Stomach (tissue), 9 donors: ENCODE results near the gene PPP2R5D. TPM values are rescaled to one million over a fixed set of nuclear protein-coding genes. Genes with fewer than 3 reads are reported as not detected.

ENCODE experiments used
- DNase-seq, 2 donors: peaks; one replicate each; pipeline versions ENCODE4 v3.0.0 to v3.0.0-alpha.2; 2013 to 2019
- H3K27ac ChIP-seq, 5 donors: fragments of 200-600 bp in 4 of 5; sonication (generic) in 4 of 5; one replicate each; pipeline ENCODE4 v1.5.1; 2013 to 2019; ENCODE audit warnings: mild to moderate bottlenecking in 1 of 5, moderate library complexity in 1 of 5
- H3K27me3 ChIP-seq, 3 donors: fragments of 200-600 bp; sonication (generic); one replicate each; pipeline ENCODE4 v1.5.1; 2017 to 2019; ENCODE audit warnings: mixed run types in 1 of 3
- H3K36me3 ChIP-seq, 4 donors: fragments of 200-600 bp; sonication (generic); 1 replicate in 3 of 4; 2 replicates in 1 of 4; pipeline ENCODE4 v1.5.1; 2016 to 2019
- H3K4me1 ChIP-seq, 4 donors: fragments of 200-600 bp; sonication (generic); one replicate each; pipeline ENCODE4 v1.5.1; 2016 to 2019
- H3K4me3 ChIP-seq, 4 donors: fragments of 200-600 bp; sonication (generic) in 3 of 4; one replicate each; pipeline ENCODE4 v1.5.1; 2016 to 2019; ENCODE audit warnings: mild to moderate bottlenecking in 1 of 4
- H3K9me3 ChIP-seq, 4 donors: fragments of 200-600 bp; sonication (generic); one replicate each; pipeline ENCODE4 v1.5.1; 2016 to 2019
- EP300 ChIP-seq: sonication (generic); formaldehyde crosslinking; IDR thresholded peaks from one replicate; pipeline ENCODE4 v1.6.1; 2017; ENCODE audit warnings: antibody characterized with exemption
- POLR2A ChIP-seq, 4 donors: fragments of 450-650 bp; IDR thresholded peaks; one replicate each; pipeline ENCODE4 v1.6.1; 2016; ENCODE audit warnings: antibody characterized with exemption in 4 of 4, control low read depth in 2 of 4, mild to moderate bottlenecking in 1 of 4, moderate library complexity in 1 of 4
- POLR2AphosphoS5 ChIP-seq, 3 donors: sonication (generic); formaldehyde crosslinking; IDR thresholded peaks; one replicate each; pipeline ENCODE4 v1.6.1; 2016; ENCODE audit warnings: antibody characterized with exemption in 3 of 3
- WGBS, 5 donors: extraction: QIAGEN DNeasy Blood & Tissue Kit in 3 of 5; methylation state at CpG; one replicate each; pipeline versions ENCODE4 v1.1.5 to v1.1.7; 2013 to 2018; 5-methylcytosine and 5-hydroxymethylcytosine counted together
- intact Hi-C: fragments of 100-400 bp; cut with DNase I; formaldehyde crosslinking; loops from one replicate; pipeline ENCODE4 v1.15.1; 2023; ENCODE audit warnings: low total_unique reads
- polyA plus RNA-seq, 3 donors: library from polyadenylated mRNA; stranded (reverse); fragments of 200-250 nt; gene quantifications; one replicate each; pipeline ENCODE4 v1.2.3, GENCODE V29; 2013
- total RNA-seq, 5 donors: library from RNA; depleted of rRNA; stranded (reverse); fragments of >200 nt; gene quantifications; one replicate each; pipeline versions ENCODE4 v1.1.0 to v1.2.3, GENCODE V29; 2014 to 2016
- TF ChIP-seq, protein P1 (sequence below), 7 experiments: fragments of 450-650 bp in 4 of 7; fragments of 200-600 bp in 3 of 7; sonication (generic) in 3 of 7; IDR thresholded peaks; one replicate each; pipeline ENCODE4 v1.5.1; 2016 to 2019; ENCODE audit warnings: antibody characterized with exemption in 7 of 7, control low read depth in 2 of 7, mild to moderate bottlenecking in 1 of 7
- donor health status: healthy with polysubstance abuse.
- donor health status: Bipolar disorder and iron deficiency.
- donor health status: healthy.

Gene PPP2R5D
- total and polyA plus RNA-seq, 8 donors: 19.6 to 517 (median 24.1) TPM

DNA sequence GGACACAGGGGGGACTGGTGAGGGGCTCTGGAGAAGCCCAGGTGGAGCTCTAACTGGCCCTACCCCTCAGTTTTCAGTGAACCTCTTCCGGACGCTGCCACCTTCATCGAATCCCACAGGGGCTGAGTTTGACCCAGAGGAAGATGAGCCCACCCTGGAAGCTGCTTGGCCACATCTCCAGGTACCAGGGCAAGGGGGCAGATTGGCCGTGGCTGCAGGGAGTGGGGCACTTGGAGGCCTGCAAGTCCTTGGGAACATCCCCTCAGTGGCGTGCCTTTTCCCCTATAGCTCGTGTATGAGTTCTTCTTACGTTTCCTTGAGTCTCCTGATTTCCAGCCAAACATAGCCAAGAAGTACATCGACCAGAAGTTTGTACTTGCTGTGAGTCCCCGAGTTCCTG is 22.8 kb downstream of the PPP2R5D start:
- H3K36me3 ChIP-seq: peaks cover 44 to 85% (median 76%) of the 10 kb centered on the region in 4 donors
- H3K9me3 ChIP-seq: no peaks in the 10 kb centered on the region
- TF ChIP-seq POLR2AphosphoS5 (IDR thresholded peaks at IDR 0.05) (no peak), POLR2A (IDR thresholded peaks at IDR 0.05) (no peak), EP300 (no peak)
- TF ChIP-seq, protein P1, sequence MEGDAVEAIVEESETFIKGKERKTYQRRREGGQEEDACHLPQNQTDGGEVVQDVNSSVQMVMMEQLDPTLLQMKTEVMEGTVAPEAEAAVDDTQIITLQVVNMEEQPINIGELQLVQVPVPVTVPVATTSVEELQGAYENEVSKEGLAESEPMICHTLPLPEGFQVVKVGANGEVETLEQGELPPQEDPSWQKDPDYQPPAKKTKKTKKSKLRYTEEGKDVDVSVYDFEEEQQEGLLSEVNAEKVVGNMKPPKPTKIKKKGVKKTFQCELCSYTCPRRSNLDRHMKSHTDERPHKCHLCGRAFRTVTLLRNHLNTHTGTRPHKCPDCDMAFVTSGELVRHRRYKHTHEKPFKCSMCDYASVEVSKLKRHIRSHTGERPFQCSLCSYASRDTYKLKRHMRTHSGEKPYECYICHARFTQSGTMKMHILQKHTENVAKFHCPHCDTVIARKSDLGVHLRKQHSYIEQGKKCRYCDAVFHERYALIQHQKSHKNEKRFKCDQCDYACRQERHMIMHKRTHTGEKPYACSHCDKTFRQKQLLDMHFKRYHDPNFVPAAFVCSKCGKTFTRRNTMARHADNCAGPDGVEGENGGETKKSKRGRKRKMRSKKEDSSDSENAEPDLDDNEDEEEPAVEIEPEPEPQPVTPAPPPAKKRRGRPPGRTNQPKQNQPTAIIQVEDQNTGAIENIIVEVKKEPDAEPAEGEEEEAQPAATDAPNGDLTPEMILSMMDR (IDR thresholded peaks at IDR 0.05): no peak
- WGBS, 5 donors: 88 to 95% (median 93%) methylated on average over 8 to 9 of the region's 9 CpGs
- DNase-seq: no peak
- H3K27ac ChIP-seq: no peak overlapping the region
- no peak overlapping the region for H3K4me3 ChIP-seq
- H3K4me1 ChIP-seq: peaks cover 0 to 6% (median 4%) of the 10 kb centered on the region in 4 donors
- intact Hi-C loops: no loop called here
- H3K27me3 ChIP-seq: no peaks in the 10 kb centered on the region

DNA sequence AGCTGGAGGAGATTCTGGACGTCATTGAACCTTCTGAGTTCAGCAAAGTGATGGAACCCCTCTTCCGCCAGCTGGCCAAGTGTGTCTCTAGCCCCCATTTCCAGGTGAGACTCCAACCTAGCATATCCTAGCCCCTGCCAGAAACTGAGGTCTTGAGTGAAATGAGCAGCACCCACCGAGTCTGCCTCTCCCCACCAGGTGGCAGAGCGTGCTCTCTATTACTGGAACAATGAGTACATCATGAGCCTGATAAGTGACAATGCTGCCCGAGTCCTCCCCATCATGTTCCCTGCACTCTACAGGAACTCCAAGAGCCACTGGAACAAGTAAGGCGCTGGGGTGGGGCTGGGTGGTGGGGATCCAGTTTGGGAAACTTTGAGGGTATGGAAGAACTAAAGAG is 24.8 kb downstream of the PPP2R5D start:
- H3K4me1 ChIP-seq: peaks cover 11 to 20% (median 19%) of the 10 kb centered on the region in 4 donors
- DNase-seq: peak; percentile 34 to 67
- H3K4me3 ChIP-seq: no peak overlapping the region
- peaks cover 44 to 73% (median 70%) of the 10 kb centered on the region in 4 donors for H3K36me3 ChIP-seq
- 47 to 67% (median 56%) methylated on average over 6 of the region's 6 CpGs for WGBS, 5 donors
- H3K27me3 ChIP-seq: no peaks in the 10 kb centered on the region
- intact Hi-C loops: no loop called here
- H3K27ac ChIP-seq: no peak overlapping the region
- H3K9me3 ChIP-seq: no peaks in the 10 kb centered on the region
- TF ChIP-seq, protein P1 (IDR thresholded peaks at IDR 0.05): peak in 3 of 7 experiments; percentile 22 to 33 (median 28)
- no peak for TF ChIP-seq POLR2A (IDR thresholded peaks at IDR 0.05)

DNA sequence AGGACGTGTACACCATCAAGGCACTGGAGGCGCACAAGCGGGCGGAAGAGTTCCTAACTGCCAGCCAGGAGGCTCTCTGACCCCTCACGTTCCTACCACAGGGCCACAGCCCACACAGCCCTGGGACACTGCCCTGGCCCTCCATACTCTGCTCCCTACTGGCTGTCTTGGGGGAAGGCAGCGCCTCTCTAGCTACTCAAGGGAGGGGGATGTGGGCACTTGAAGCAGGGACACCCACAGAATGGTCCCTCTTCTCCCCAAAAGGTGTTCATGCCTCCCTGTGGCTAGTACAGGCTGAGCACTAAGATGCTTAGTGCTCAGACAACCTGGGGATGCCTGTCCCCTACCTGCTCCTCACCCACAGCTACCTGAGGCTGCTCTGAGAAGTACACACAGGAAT is 26.8 kb downstream of the PPP2R5D start:
- no peak for TF ChIP-seq EP300
- no peak for TF ChIP-seq POLR2AphosphoS5 (IDR thresholded peaks at IDR 0.05)
- TF ChIP-seq, protein P1 (IDR thresholded peaks at IDR 0.05): no peak
- TF ChIP-seq POLR2A (IDR thresholded peaks at IDR 0.05): no peak
- intact Hi-C loops: no loop called here
- Histone ChIP-seq H3K9me3 (no peaks in the 10 kb centered on the region), H3K36me3 (peaks cover 44 to 63% (median 63%) of the 10 kb centered on the region in 4 donors), H3K4me3 (no peak overlapping the region), H3K27ac (no peak overlapping the region), H3K27me3 (no peaks in the 10 kb centered on the region), H3K4me1 (peaks cover 26 to 39% (median 38%) of the 10 kb centered on the region in 4 donors)
- 74 to 84% (median 77%) methylated on average over 6 of the region's 6 CpGs for WGBS, 5 donors
- DNase-seq: no peak

DNA sequence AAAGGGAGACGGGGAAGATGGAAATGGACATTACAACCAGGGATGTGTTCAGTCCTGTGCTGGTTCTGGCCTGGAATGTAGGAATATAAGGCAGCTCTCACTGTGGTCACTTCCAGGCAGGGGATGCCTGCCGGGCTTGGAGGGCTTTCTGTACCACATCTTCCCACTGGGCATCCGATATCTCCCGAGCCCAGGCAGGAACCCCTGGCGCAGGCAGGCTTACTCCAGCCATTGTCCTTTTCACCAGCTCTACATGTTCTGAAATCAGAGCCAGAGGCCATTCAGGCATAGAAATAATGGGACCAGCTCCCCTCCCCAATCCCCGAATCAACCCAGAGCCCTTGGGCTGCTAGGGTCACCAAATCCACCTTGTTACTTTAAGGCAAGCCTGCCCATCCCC is 28.0 kb downstream of the PPP2R5D start:
- TF ChIP-seq EP300 (no peak), POLR2A (IDR thresholded peaks at IDR 0.05) (no peak), POLR2AphosphoS5 (IDR thresholded peaks at IDR 0.05) (no peak)
- TF ChIP-seq, protein P1 (IDR thresholded peaks at IDR 0.05): no peak
- Histone ChIP-seq H3K27ac (peak overlapping the region in 2 of 5 donors; percentile 9 to 84), H3K4me1 (peaks cover 36 to 51% (median 50%) of the 10 kb centered on the region in 4 donors), H3K9me3 (no peaks in the 10 kb centered on the region), H3K4me3 (peak overlapping the region in 1 of 4 donors; percentile 97), H3K36me3 (peaks cover 32 to 61% (median 55%) of the 10 kb centered on the region in 4 donors), H3K27me3 (no peaks in the 10 kb centered on the region)
- intact Hi-C loops: no loop called here
- no peak for DNase-seq
- WGBS, 5 donors: 75 to 95% (median 87%) methylated on average over 6 of the region's 6 CpGs
